CD4-positive, alpha-beta T cell treated with Interferon gamma for 1 hour (primary cell): ENCODE measurements around the gene ISM1.

Experiments used
- DNase-seq: peaks from one replicate; pipeline ENCODE4 v3.0.0-alpha.2; 2020

ISM1 gene

GRCh38 chr20:13285408-13285807 is 64.3 kb downstream of the ISM1 start:
- no peak for DNase-seq

GRCh38 chr20:13286052-13286451 is 65.0 kb downstream of the ISM1 start:
- no peak for DNase-seq

GRCh38 chr20:13286607-13287006 is 65.5 kb downstream of the ISM1 start:
- DNase-seq: no peak

- DNase-seq: no peak
These were observed 67.3 kb downstream of the ISM1 start for GRCh38 chr20:13288357-13288756.

- DNase-seq: no peak
These were observed 68.0 kb downstream of the ISM1 start for GRCh38 chr20:13289031-13289430.

GRCh38 chr20:13290724-13291123 is 69.7 kb downstream of the ISM1 start:
- no peak for DNase-seq

GRCh38 chr20:13291157-13291556 is 70.1 kb downstream of the ISM1 start:
- DNase-seq: no peak

- DNase-seq: no peak
These were observed 71.3 kb downstream of the ISM1 start for GRCh38 chr20:13292201-13292885.

GRCh38 chr20:13294522-13294921 is 73.4 kb downstream of the ISM1 start:
- no peak for DNase-seq

- no peak for DNase-seq
These were observed 74.6 kb downstream of the ISM1 start for GRCh38 chr20:13295637-13296036.

GRCh38 chr20:13296070-13296469 is 75.0 kb downstream of the ISM1 start:
- DNase-seq: no peak

- DNase-seq: no peak
These were observed 76.2 kb downstream of the ISM1 start for GRCh38 chr20:13297147-13297899.

GRCh38 chr20:13298692-13299373 is 77.8 kb downstream of the ISM1 start:
- DNase-seq: no peak

GRCh38 chr20:13299401-13299800 is 78.3 kb downstream of the ISM1 start:
- no peak for DNase-seq

- DNase-seq: no peak
These were observed 80.5 kb downstream of the ISM1 start for GRCh38 chr20:13301596-13301995.

GRCh38 chr20:13302647-13303450 is 81.8 kb downstream of the ISM1 start:
- no peak for DNase-seq

GRCh38 chr20:13305284-13305683 is 84.2 kb downstream of the ISM1 start:
- no peak for DNase-seq

- DNase-seq: no peak
These were observed 86.6 kb downstream of the ISM1 start for GRCh38 chr20:13307562-13308163.

- no peak for DNase-seq
These were observed 91.2 kb downstream of the ISM1 start for GRCh38 chr20:13312300-13312699.

GRCh38 chr20:13313201-13313600 is 92.1 kb downstream of the ISM1 start:
- DNase-seq: no peak

GRCh38 chr20:13317439-13317838 is 96.4 kb downstream of the ISM1 start:
- DNase-seq: no peak

GRCh38 chr20:13318871-13319521 is 97.9 kb downstream of the ISM1 start:
- DNase-seq: no peak
